OCI-LY1 (cell line): ENCODE results near the gene ZNF19.

Experiments
- H2AFZ ChIP-seq: fragments of 200-600 bp; sonication (generic), shearing (Covaris generic); 2 replicates; pipeline ENCODE4 v1.6.0; 2014; ENCODE audit warnings: antibody characterized with exemption, mild to moderate bottlenecking, low read length
- H3F3A ChIP-seq: fragments of 200-600 bp; sonication (generic), shearing (Covaris generic); 2 replicates; pipeline ENCODE4 v1.6.0; 2014; ENCODE audit warnings: mild to moderate bottlenecking, antibody characterized with exemption, low read length, moderate library complexity; ENCODE audit not compliant: insufficient read depth
- H3K27ac ChIP-seq: fragments of 200-600 bp; sonication (generic); 2 replicates; pipeline ENCODE4 v1.5.1; 2014; ENCODE audit warnings: low read length, mixed run types, mild to moderate bottlenecking, low read depth; ENCODE audit not compliant: poor library complexity, severe bottlenecking
- H3K27me3 ChIP-seq: fragments of 200-600 bp; sonication (generic); 2 replicates; pipeline ENCODE4 v1.6.0; 2014; ENCODE audit warnings: antibody characterized with exemption, mild to moderate bottlenecking, low read length, moderate library complexity; ENCODE audit not compliant: insufficient read depth
- H3K36me3 ChIP-seq: fragments of 200-600 bp; sonication (generic); 2 replicates; pipeline ENCODE4 v1.6.1; 2014; ENCODE audit warnings: mild to moderate bottlenecking, antibody characterized with exemption, low read length, moderate library complexity, mixed read lengths; ENCODE audit not compliant: insufficient read depth
- H3K4me1 ChIP-seq: fragments of 200-600 bp; sonication (generic); 2 replicates; pipeline ENCODE4 v1.5.1; 2014; ENCODE audit warnings: mild to moderate bottlenecking, low read length, moderate library complexity; ENCODE audit not compliant: insufficient read depth, severe bottlenecking
- H3K4me2 ChIP-seq: fragments of 200-600 bp; sonication (generic), shearing (Covaris generic); 2 replicates; pipeline ENCODE4 v1.6.1; 2014; ENCODE audit warnings: low read length
- H3K4me3 ChIP-seq: fragments of 200-600 bp; sonication (generic); 2 replicates; pipeline ENCODE4 v1.5.1; 2014; ENCODE audit warnings: low read length, low read depth, mild to moderate bottlenecking, mixed read lengths; ENCODE audit not compliant: poor library complexity, severe bottlenecking
- H3K79me2 ChIP-seq: fragments of 200-600 bp; shearing (Covaris generic); 2 replicates; pipeline ENCODE4 v1.6.1; 2016; ENCODE audit warnings: mixed run types, low read length, mixed read lengths; ENCODE audit not compliant: insufficient read depth
- H3K9ac ChIP-seq: fragments of 200-600 bp; sonication (generic), shearing (Covaris generic); 2 replicates; pipeline ENCODE4 v1.6.1; 2014; ENCODE audit warnings: mild to moderate bottlenecking, low read length, mixed read lengths
- H3K9me2 ChIP-seq: fragments of 200-600 bp; sonication (generic), shearing (Covaris generic); 2 replicates; pipeline ENCODE4 v1.6.1; 2014; ENCODE audit warnings: low read depth, mild to moderate bottlenecking, low read length, mixed read lengths
- H3K9me3 ChIP-seq: fragments of 200-600 bp; shearing (Covaris generic); 2 replicates; pipeline ENCODE4 v1.6.1; 2014; ENCODE audit warnings: low read length, mixed read lengths
- H4K20me1 ChIP-seq: fragments of 200-600 bp; sonication (generic), shearing (Covaris generic); 2 replicates; pipeline ENCODE4 v1.6.0; 2016; ENCODE audit warnings: mild to moderate bottlenecking, low read length; ENCODE audit not compliant: insufficient read depth
- CTCF ChIP-seq: fragments of 200-600 bp; sonication (generic), shearing (Covaris generic); IDR thresholded peaks from 2 replicates; pipeline ENCODE4 v1.5.1; 2017; ENCODE audit warnings: mild to moderate bottlenecking, antibody characterized with exemption, low read length, moderate library complexity, mixed read lengths
- EZH2 ChIP-seq: fragments of 200-600 bp; sonication (generic), shearing (Covaris generic); IDR thresholded peaks from 2 replicates; pipeline ENCODE4 v1.8.0; 2017; ENCODE audit warnings: borderline replicate concordance, mixed run types, mild to moderate bottlenecking, antibody characterized with exemption, low read length, moderate library complexity, mixed read lengths

Gene ZNF19

GRCh38 chr16:71424626-71425025 is 64.5 kb downstream of the ZNF19 start:
- no peak overlapping the region for H3K9ac ChIP-seq
- peaks cover 8% of the 10 kb centered on the region for H3K27me3 ChIP-seq
- no peaks in the 10 kb centered on the region for H3K9me3 ChIP-seq
- no peaks in the 10 kb centered on the region for H4K20me1 ChIP-seq
- no peaks in the 10 kb centered on the region for H3K9me2 ChIP-seq
- H3K4me2 ChIP-seq = no peak overlapping the region
- no peaks in the 10 kb centered on the region for H3K4me1 ChIP-seq
- no peak overlapping the region for H3K4me3 ChIP-seq
- H3K36me3 ChIP-seq = no peaks in the 10 kb centered on the region
- H2AFZ ChIP-seq = no peak overlapping the region
- H3K27ac ChIP-seq = no peak overlapping the region
- no peaks in the 10 kb centered on the region for H3K79me2 ChIP-seq
- H3F3A ChIP-seq = no peaks in the 10 kb centered on the region
- TF ChIP-seq EZH2 (no peak), CTCF (no peak)

GRCh38 chr16:71423865-71424264 is 65.3 kb downstream of the ZNF19 start:
- H3K4me3 ChIP-seq = no peak overlapping the region
- H3K27ac ChIP-seq = no peak overlapping the region
- H3K9me2 ChIP-seq = no peaks in the 10 kb centered on the region
- H3K4me2 ChIP-seq = no peak overlapping the region
- TF ChIP-seq CTCF (no peak), EZH2 (no peak)
- H3K79me2 ChIP-seq = no peaks in the 10 kb centered on the region
- H3K27me3 ChIP-seq = peaks cover 8% of the 10 kb centered on the region
- no peaks in the 10 kb centered on the region for H3F3A ChIP-seq
- no peaks in the 10 kb centered on the region for H3K36me3 ChIP-seq
- no peaks in the 10 kb centered on the region for H4K20me1 ChIP-seq
- no peak overlapping the region for H3K9ac ChIP-seq
- no peaks in the 10 kb centered on the region for H3K9me3 ChIP-seq
- no peak overlapping the region for H2AFZ ChIP-seq
- H3K4me1 ChIP-seq = no peaks in the 10 kb centered on the region
